WTC11 (cell line): ENCODE measurements around the gene CDA. TPM values are rescaled to one million over a fixed set of nuclear protein-coding genes. Genes with fewer than 3 reads are reported as not detected.

Experiments
- ATAC-seq: fragments of 200-7000 bp; cut with Tn5 transposase; 2 replicates; pipeline ENCODE4 v1.10.0; 2021; ENCODE audit warnings: mild to moderate bottlenecking, moderate library complexity
- CTCF ChIA-PET: fragments of 300-600 bp; sonication (Branson Sonifier 250); formaldehyde crosslinking; loops from one replicate; lab custom pipeline; 2021; ENCODE audit warnings: antibody characterized with exemption; lab: Charles Lee
- POLR2A ChIA-PET: fragments of 350-600 bp; sonication (Branson Sonifier 250); formaldehyde crosslinking; loops from one replicate; lab custom pipeline; 2021; ENCODE audit warnings: antibody characterized with exemption; lab: Charles Lee
- DNase-seq: peaks from one replicate; pipeline ENCODE4 v3.0.0; 2021; ENCODE audit warnings: low spot score
- H3K27ac Mint-ChIP-seq: 2 replicates; pipeline ENCODE4 v1.8.0; 2021; ENCODE audit warnings: mixed read lengths
- H3K27me3 Mint-ChIP-seq: 2 replicates; pipeline ENCODE4 v1.8.0; 2021; ENCODE audit warnings: low read depth, mild to moderate bottlenecking, moderate library complexity, mixed read lengths
- H3K36me3 Mint-ChIP-seq: 2 replicates; pipeline ENCODE4 v1.8.0; 2021; ENCODE audit warnings: mixed read lengths
- H3K4me1 Mint-ChIP-seq: 2 replicates; pipeline ENCODE4 v1.8.0; 2022; ENCODE audit warnings: mixed read lengths
- H3K4me3 Mint-ChIP-seq: 2 replicates; pipeline ENCODE4 v1.8.0; 2021; ENCODE audit warnings: mild to moderate bottlenecking, moderate library complexity, mixed read lengths
- H3K9me3 Mint-ChIP-seq: 2 replicates; pipeline ENCODE4 v1.8.0; 2021; ENCODE audit warnings: mixed read lengths
- ATF6 ChIP-seq: sonication (generic); formaldehyde crosslinking; IDR thresholded peaks from 2 replicates; pipeline ENCODE4 v1.8.1; 2023; ENCODE audit warnings: mild to moderate bottlenecking, missing genetic modification reagents
- CBFB ChIP-seq: sonication (generic); formaldehyde crosslinking; IDR thresholded peaks from 2 replicates; pipeline ENCODE4 v1.8.1; 2022; ENCODE audit warnings: mild to moderate bottlenecking, low read depth, missing genetic modification reagents
- EMX1 ChIP-seq: fragments of 250-450 bp; sonication (Bioruptor Pico); IDR thresholded peaks from 2 replicates; pipeline ENCODE4 v1.8.0; 2021; ENCODE audit warnings: mild to moderate bottlenecking
- FOXK1 ChIP-seq: sonication (generic); formaldehyde crosslinking; IDR thresholded peaks from 2 replicates; pipeline ENCODE4 v1.8.0; 2022; ENCODE audit warnings: mild to moderate bottlenecking, moderate library complexity, missing genetic modification reagents
- GTF2I ChIP-seq: fragments of 250-450 bp; sonication (Bioruptor Pico); conservative IDR thresholded peaks from 2 replicates; pipeline ENCODE4 v1.4.0; 2021; ENCODE audit warnings: mild to moderate bottlenecking
- JAZF1 ChIP-seq: fragments of 250-450 bp; sonication (Bioruptor Pico); IDR thresholded peaks from 2 replicates; pipeline ENCODE4 v1.9.0; 2021; ENCODE audit warnings: moderate library complexity, mild to moderate bottlenecking, inconsistent platforms
- KAT7 ChIP-seq: sonication (generic); formaldehyde crosslinking; IDR thresholded peaks from 2 replicates; pipeline ENCODE4 v1.8.1; 2023; ENCODE audit warnings: missing genetic modification reagents, mild to moderate bottlenecking, borderline replicate concordance
- MYBL2 ChIP-seq: sonication (generic); formaldehyde crosslinking; IDR thresholded peaks from 2 replicates; pipeline ENCODE4 v1.8.1; 2023; ENCODE audit warnings: mild to moderate bottlenecking, moderate library complexity, missing genetic modification reagents
- RELA ChIP-seq: sonication (generic); formaldehyde crosslinking; IDR thresholded peaks from 2 replicates; pipeline ENCODE4 v1.8.1; 2022; ENCODE audit warnings: missing genetic modification reagents, mild to moderate bottlenecking, borderline replicate concordance
- SOX15 ChIP-seq: fragments of 250-450 bp; sonication (Bioruptor Pico); IDR thresholded peaks from 2 replicates; pipeline ENCODE4 v1.9.0; 2021; ENCODE audit warnings: mild to moderate bottlenecking
- USF2 ChIP-seq: sonication (generic); formaldehyde crosslinking; IDR thresholded peaks from 2 replicates; pipeline ENCODE4 v1.8.1; 2023; ENCODE audit warnings: mild to moderate bottlenecking, missing genetic modification reagents, moderate library complexity
- ZBTB21 ChIP-seq: sonication (generic); formaldehyde crosslinking; IDR thresholded peaks from 2 replicates; pipeline ENCODE4 v1.8.1; 2023; ENCODE audit warnings: mild to moderate bottlenecking, missing genetic modification reagents, borderline replicate concordance
- ZMAT4 ChIP-seq: fragments of 250-450 bp; sonication (Bioruptor Pico); IDR thresholded peaks from 2 replicates; pipeline ENCODE4 v1.9.0; 2021; ENCODE audit warnings: mild to moderate bottlenecking
- ZNF219 ChIP-seq: sonication (generic); formaldehyde crosslinking; IDR thresholded peaks from 2 replicates; pipeline ENCODE4 v1.8.0; 2023; ENCODE audit warnings: missing genetic modification reagents, mild to moderate bottlenecking, borderline replicate concordance
- ZNF232 ChIP-seq: sonication (generic); formaldehyde crosslinking; IDR thresholded peaks from 2 replicates; pipeline ENCODE4 v1.8.0; 2022; ENCODE audit warnings: mild to moderate bottlenecking, missing genetic modification reagents
- ZNF396 ChIP-seq: fragments of 250-450 bp; sonication (Bioruptor Pico); IDR thresholded peaks from 2 replicates; pipeline ENCODE4 v1.8.0; 2021; ENCODE audit warnings: mild to moderate bottlenecking, moderate library complexity, borderline replicate concordance
- total RNA-seq: library from RNA; stranded (reverse); gene quantifications from 3 replicates; pipeline ENCODE4 v1.2.3, GENCODE V29; 2021
- TF ChIP-seq, protein P1 (sequence below): sonication (generic); formaldehyde crosslinking; IDR thresholded peaks from 2 replicates; pipeline ENCODE4 v1.8.0; 2023; ENCODE audit warnings: mild to moderate bottlenecking, missing genetic modification reagents

CDA gene
- total RNA-seq, 1 experiment from 2014 or later, result 12.5 TPM

DNA sequence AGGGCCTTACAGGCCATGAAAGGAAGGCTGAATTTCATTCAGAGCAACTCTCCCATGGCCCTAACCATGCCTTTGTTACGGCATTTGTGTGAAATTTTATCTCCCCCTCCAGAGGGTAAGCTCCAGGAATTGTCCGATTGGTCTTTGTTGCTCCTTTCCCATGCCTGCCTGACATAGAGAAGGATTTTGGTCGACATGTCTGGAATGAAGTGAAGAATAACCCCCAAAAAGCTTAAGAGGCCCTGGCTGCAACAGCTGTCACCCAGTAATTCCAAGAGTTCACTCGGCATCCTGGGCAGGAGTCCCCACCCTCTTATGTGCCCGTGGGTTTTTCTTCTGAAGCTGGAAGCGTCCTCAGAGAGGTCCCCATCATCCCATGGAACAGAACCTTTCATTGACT, 20.6 kb downstream of the CDA start:
- CTCF ChIA-PET, result interaction anchor here (0.5 to 2.9 kb wide), 5 partner anchors 24 to 1211 kb away, joined by 3 to 11 read pairs (median 5); no protein-coding TSS in a partner anchor
- Mint-ChIP-seq H3K36me3 (no peaks in the 10 kb centered on the region), H3K9me3 (no peaks in the 10 kb centered on the region), H3K4me1 (peaks cover 28% of the 10 kb centered on the region), H3K4me3 (no peak overlapping the region), H3K27ac (no peak overlapping the region), H3K27me3 (no peaks in the 10 kb centered on the region)
- DNase-seq, result no peak
- TF ChIP-seq ZNF219 (CRISPR knock-in tag) (no peak), KAT7 (CRISPR knock-in tag) (no peak), RELA (CRISPR knock-in tag) (no peak), ZNF232 (no peak), ZNF396 (CRISPR knock-in tag) (no peak)
- POLR2A ChIA-PET, result no interaction called here
- 0 out of 2 replicates have a peak, but pooled peaks have one; percentile 16 for ATAC-seq

DNA sequence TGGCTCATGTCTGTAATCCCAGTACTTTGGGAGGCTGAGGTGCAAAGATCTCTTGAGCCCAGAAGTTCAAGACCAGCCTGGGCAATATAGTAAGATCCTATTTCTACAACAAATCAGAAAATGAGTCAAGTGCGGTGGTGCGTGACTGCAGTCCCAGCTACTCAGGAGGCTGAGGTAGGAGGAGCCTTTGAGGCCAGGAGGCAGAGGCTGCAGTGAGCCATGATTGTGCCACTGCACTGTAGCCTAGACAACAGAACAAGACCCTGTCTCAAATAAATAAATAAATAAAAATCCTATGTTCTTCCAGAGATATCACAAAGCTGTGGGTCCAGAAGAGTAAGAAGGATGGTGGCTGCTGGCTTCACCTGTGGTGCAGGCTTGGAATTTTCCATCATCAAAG, 22.1 kb downstream of the CDA start:
- Mint-ChIP-seq H3K9me3 (no peaks in the 10 kb centered on the region), H3K36me3 (no peaks in the 10 kb centered on the region), H3K27ac (no peak overlapping the region), H3K4me3 (no peak overlapping the region), H3K4me1 (peaks cover 30% of the 10 kb centered on the region), H3K27me3 (no peaks in the 10 kb centered on the region)
- ChIA-PET CTCF (interaction anchor here (0.6 to 2.9 kb wide), 3 partner anchors 23 to 398 kb away, joined by 3 to 11 read pairs (median 3); no protein-coding TSS in a partner anchor), POLR2A (no interaction called here)
- ATAC-seq (no peak), DNase-seq (no peak)
- TF ChIP-seq CBFB (CRISPR knock-in tag), result no peak
- no peak for TF ChIP-seq SOX15 (CRISPR knock-in tag)
- no peak for TF ChIP-seq JAZF1 (CRISPR knock-in tag)
- no peak for TF ChIP-seq USF2 (CRISPR knock-in tag)
- TF ChIP-seq, protein P1, sequence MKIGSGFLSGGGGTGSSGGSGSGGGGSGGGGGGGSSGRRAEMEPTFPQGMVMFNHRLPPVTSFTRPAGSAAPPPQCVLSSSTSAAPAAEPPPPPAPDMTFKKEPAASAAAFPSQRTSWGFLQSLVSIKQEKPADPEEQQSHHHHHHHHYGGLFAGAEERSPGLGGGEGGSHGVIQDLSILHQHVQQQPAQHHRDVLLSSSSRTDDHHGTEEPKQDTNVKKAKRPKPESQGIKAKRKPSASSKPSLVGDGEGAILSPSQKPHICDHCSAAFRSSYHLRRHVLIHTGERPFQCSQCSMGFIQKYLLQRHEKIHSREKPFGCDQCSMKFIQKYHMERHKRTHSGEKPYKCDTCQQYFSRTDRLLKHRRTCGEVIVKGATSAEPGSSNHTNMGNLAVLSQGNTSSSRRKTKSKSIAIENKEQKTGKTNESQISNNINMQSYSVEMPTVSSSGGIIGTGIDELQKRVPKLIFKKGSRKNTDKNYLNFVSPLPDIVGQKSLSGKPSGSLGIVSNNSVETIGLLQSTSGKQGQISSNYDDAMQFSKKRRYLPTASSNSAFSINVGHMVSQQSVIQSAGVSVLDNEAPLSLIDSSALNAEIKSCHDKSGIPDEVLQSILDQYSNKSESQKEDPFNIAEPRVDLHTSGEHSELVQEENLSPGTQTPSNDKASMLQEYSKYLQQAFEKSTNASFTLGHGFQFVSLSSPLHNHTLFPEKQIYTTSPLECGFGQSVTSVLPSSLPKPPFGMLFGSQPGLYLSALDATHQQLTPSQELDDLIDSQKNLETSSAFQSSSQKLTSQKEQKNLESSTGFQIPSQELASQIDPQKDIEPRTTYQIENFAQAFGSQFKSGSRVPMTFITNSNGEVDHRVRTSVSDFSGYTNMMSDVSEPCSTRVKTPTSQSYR (CRISPR knock-in tag), result no peak
- no peak for TF ChIP-seq FOXK1 (CRISPR knock-in tag)
- no peak for TF ChIP-seq EMX1
- no peak for TF ChIP-seq MYBL2 (CRISPR knock-in tag)

DNA sequence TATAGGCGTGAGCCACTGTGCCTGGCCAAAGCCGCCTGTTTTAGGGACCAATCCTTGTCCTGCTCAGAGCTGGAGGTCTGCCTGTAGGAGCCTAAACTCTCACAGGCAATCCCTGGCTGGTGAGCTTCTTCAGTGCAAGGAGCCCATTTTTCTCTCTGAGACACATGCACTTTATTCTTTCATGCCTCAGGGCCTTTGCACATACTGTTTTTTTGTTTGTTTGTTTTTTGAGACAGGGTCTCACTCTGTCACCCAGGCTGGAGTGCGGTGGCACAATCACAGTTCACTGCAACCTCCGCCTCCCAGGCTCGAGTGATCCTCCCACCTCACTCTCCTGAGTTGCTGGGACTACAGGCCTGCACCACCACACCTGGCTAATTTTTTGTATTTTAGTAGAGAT, 22.8 kb downstream of the CDA start:
- peaks cover 37% of the 10 kb centered on the region for H3K4me1 Mint-ChIP-seq
- no peaks in the 10 kb centered on the region for H3K9me3 Mint-ChIP-seq
- no peaks in the 10 kb centered on the region for H3K36me3 Mint-ChIP-seq
- no peak overlapping the region for H3K27ac Mint-ChIP-seq
- ChIA-PET POLR2A (no interaction called here), CTCF (interaction anchor here (0.6 to 2.9 kb wide), 3 partner anchors 22 to 399 kb away, joined by 3 to 11 read pairs (median 3); no protein-coding TSS in a partner anchor)
- DNase-seq (no peak), ATAC-seq (no peak)
- TF ChIP-seq ZBTB21 (CRISPR knock-in tag) (no peak), KAT7 (CRISPR knock-in tag) (0 out of 2 replicates have a peak, but pooled peaks have one; percentile 29), GTF2I (CRISPR knock-in tag) (0 out of 2 replicates have a peak, but pooled peaks have one; percentile 13), ZMAT4 (CRISPR knock-in tag) (no peak), ATF6 (CRISPR knock-in tag) (no peak)
- H3K27me3 Mint-ChIP-seq, result no peaks in the 10 kb centered on the region
- no peak overlapping the region for H3K4me3 Mint-ChIP-seq
